Renal cortex interstitium (tissue), 11 donors: ENCODE data around the gene IMMT. TPM values are rescaled to one million over a fixed set of nuclear protein-coding genes. Genes with fewer than 3 reads are reported as not detected.

Experiments used
- DNase-seq, 11 donors: peaks; one replicate each; pipeline ENCODE4 v3.0.0-alpha.2; 2013; ENCODE audit warnings: low read depth in 9 of 11, low spot score in 4 of 11; ENCODE audit errors: extremely low read depth in 1 of 11
- polyA plus RNA-seq, 3 donors: library from polyadenylated mRNA; unstranded; fragments of 120-200 nt; gene quantifications; one replicate each; pipeline ENCODE4 v1.2.1, GENCODE V29; 2013; ENCODE audit not compliant: insufficient read length in 3 of 3

Gene IMMT
- polyA plus RNA-seq, 3 donors, result 102 to 113 (median 109) TPM

DNA sequence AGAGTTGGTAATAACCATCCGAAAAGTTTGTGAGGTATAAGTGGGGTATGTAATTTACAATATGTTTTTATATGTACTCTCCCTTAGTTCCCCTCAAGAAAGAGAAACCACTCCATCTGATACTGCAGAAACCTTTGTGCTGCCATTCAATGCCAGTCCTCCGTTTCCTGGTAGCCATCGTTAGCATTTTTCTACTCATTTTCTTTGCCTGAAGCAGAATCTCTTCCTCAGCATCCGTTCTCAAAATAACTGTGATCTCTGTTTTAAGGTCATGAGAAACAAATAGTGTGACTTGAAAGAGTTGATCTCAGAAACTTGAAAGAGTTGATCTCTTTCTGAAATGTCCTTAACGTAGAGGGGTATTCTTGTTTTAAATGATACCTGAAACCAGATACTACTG, 88.2 kb downstream of the IMMT start:
- DNase-seq, result no peak

DNA sequence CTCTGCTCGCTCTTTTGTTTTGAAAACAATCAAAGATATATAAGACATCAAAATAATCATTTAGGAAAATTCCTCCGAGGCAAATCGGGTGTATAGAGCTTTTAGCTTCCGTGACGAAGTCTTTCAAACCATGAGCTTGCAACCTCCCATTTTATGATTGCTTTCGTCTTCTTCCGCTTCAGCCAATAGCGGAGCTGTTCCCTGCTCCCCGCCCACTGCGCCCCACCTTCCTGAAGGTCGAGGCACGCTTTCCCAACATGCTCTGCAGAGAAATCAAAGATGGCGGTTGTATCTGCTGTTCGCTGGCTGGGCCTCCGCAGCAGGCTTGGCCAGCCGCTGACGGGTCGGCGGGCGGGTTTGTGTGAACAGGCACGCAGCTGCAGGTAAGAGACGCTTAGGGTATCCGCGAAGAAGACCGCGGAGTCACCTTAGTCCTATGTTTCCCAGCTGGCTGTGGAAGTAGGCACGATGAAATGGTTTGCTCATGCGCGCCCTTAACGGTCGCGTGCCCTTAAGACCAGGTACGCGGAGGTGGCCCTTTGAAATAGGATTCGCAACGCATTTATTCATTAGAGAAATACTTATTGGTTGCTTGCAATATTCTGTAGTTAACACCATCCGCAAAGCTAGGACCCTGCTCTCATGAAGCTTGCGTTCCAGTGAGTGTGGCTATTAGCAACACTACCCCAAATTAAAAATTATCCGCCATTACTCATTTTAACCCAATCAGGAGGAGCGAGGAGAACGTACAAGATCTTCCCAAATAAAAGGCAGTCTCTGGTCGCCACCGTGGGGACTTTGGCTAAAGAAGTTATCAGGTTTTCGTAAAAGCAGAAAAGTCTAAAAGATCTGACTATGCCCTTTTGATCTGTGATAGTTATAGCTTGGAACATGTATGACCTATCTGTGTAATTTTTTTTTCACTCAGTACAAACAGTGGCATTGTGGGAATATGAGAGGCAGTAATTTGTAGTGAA, 89.0 kb downstream of the IMMT start, which contains the start of gene PTCD3:
TSS of gene PTCD3 (plus strand) at position 267 of the 977 bp plus-strand sequence. CDS start at position 280, 13 bp downstream.
- DNase-seq, result peak; percentile 86 to 98 (median 91)

DNA sequence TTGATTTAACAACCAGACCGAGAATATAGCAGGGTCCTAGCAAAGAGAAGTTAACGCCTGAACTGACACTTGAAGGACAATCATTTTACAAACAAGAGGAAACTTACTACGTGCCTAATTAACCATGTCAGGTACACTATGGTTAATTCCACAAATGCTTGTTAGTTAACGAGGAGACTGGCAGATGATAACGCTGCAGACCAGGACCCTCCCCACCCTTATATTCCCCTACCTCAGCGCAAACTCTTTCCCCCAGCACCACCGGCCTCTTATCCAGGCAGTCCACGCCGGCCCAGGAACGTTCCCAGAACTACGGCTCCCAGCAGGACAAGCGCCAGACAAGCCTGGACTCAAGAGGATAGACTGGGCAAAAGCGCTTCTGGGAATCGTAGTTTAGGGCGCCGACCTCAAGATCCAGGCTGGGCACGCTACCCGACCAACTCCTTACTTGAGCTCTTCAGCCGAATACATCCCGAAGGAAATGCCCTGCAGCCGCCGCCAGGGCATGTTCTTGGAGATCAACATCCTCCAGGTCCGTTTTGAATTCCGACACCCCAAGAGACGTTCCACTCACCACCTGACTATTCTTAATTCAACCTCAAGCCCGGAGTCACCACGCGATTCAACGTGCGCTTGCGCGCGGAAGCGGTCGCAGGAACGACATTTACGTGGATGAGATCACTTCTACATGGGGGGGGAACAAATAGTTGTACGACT, 89.9 kb downstream of the IMMT start, which contains the start of gene POLR1A:
TSS of gene POLR1A (minus strand) at position 635 of the 717 bp plus-strand sequence. CDS start at position 525, 110 bp downstream.
- peak; percentile 80 to 95 (median 88) for DNase-seq

DNA sequence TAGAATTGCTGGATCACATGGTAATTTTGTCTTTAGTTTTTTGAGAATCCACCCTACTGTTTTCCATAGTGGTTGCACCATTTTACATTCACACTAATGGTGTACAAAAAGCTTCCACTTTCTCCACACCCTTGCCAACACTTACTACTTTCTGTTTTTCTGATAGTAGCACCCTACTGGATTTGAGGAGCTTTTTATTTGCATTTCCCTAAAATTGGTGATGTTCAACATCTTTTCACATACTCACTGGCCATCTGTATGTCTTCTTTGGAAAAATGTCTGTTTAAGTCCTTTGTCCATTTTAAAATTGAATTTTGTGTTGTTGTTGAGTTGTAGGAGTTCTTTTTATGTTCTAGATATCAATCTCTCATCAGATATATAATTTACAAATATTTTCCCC, 93.1 kb downstream of the IMMT start:
- DNase-seq, result no peak

DNA sequence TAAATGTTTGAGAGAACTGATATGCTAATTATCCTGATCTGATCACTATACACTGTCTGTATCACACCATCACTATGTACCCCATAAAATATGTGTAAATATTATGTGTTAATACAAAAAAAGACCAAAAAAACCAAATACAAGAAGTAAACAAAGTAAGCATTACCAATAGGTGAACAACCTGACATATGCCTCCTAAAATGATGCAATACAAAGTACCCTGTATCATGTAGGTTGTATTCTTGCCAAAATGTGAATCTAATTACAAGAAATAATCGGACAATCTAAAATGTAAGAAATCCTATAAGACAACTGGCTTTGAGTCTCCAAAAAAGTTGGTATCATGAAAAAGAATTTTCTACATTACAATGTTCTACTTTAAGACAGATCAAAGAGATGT, 97.3 kb downstream of the IMMT start:
- no peak for DNase-seq

DNA sequence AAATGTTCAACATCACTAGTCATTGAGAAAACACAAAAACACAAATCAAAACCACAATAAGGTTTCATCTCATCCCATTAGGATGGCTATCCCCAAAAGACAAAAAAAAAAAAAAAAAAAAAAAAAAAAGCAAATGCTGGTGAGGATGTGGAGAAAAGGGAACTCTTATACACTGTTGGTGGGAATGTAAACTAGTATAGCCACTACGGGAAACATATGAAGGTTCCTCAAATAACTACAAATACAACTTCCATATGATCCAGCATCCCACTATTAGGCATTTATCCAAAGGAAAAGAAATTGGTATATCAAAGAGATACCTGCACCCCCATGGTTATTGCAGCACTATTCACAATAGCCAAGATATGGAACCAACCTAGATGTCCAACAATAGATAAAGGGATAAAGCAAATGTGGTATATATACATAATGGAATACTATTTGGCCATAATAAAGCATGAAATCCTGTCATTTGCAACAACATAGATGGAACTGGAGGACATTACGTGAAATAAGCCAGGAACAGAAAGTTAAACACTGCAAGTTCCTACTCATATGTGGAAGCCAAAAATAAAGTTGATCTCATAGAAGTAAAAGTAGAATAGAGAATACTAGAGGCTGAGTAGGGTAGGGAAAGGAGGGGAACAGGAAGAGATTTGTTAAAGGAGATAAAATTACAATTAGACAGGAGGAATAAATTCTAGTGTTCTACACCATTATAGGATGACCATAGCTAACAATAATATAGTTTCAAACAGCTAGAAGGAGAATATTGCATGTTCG, 98.0 kb downstream of the IMMT start:
- DNase-seq, result no peak

DNA sequence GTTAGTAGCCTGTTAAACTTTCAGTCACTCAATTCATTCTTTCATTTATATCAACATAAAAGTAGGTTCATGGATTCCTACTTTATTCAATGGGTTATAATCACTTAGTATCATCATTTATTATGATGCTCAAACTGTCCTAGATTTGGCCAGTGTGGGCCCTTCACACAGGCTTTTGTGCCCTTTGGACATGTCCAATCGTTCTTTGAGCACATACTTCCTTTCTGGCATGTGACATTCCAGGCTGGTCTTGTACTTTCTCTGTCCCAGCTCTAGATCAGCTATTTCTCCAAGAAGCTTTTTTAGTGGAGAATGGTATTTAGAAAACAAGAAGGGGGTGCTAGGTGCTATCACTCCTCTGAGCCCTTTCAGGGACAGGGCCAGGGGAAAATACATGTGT, 101.0 kb downstream of the IMMT start:
- DNase-seq, result no peak

Other genes with a start within 250 kb of the IMMT start
- gene POLR1A, start 89.6 kb downstream of the IMMT start, polyA plus RNA-seq, result 10 to 100 TPM; 20.1 to 21.6 (median 21.0) TPM
- gene PTCD3, start 89.2 kb downstream of the IMMT start, polyA plus RNA-seq, result 100 to 1,000 TPM; 117 to 155 (median 139) TPM
- 10 to 100 TPM; 43.4 to 52.9 (median 47.2) TPM for gene MRPL35, start 4.0 kb upstream of the IMMT start, polyA plus RNA-seq
- gene REEP1, start 142.2 kb upstream of the IMMT start, polyA plus RNA-seq, result 1 to 10 TPM; 2.6 to 3.5 (median 3.2) TPM
- 10 to 100 TPM; 57.7 to 81.9 (median 64.8) TPM for gene KDM3A, start 245.9 kb upstream of the IMMT start, polyA plus RNA-seq